Right atrium auricular region (tissue), 2 donors: ENCODE measurements around the gene SPTBN4. TPM values are rescaled to one million over a fixed set of nuclear protein-coding genes. Genes with fewer than 3 reads are reported as not detected.

ENCODE experiments used
- DNase-seq: peaks from one replicate; pipeline ENCODE4 v3.0.0-alpha.2; 2019; ENCODE audit warnings: low spot score
- H3K27ac ChIP-seq, 2 donors: fragments of 200-600 bp; sonication (generic); 1 replicate in 1 of 2; 2 replicates in 1 of 2; pipeline ENCODE4 v1.5.1; 2016 to 2019
- H3K27me3 ChIP-seq, 2 donors: fragments of 200-600 bp; sonication (generic); one replicate each; pipeline versions ENCODE4 v1.5.1 to v1.6.0; 2017 to 2019
- H3K36me3 ChIP-seq: fragments of 200-600 bp; sonication (generic); one replicate; pipeline ENCODE4 v1.5.1; 2016
- H3K4me1 ChIP-seq, 2 donors: fragments of 200-600 bp; sonication (generic); one replicate each; pipeline versions ENCODE4 v1.5.1 to v1.6.0; 2017 to 2019
- H3K4me3 ChIP-seq, 2 donors: fragments of 200-600 bp; sonication (generic); 1 replicate in 1 of 2; 2 replicates in 1 of 2; pipeline ENCODE4 v1.5.1; 2017 to 2019; ENCODE audit warnings: mild to moderate bottlenecking in 1 of 2, moderate library complexity in 1 of 2
- H3K9me3 ChIP-seq, 2 donors: fragments of 200-600 bp; sonication (generic); one replicate each; pipeline ENCODE4 v1.5.1; 2019
- total RNA-seq, 2 donors: library from RNA; depleted of rRNA; stranded (reverse); fragments of >200 nt; gene quantifications; one replicate each; pipeline ENCODE4 v1.1.0, GENCODE V29; 2016
- TF ChIP-seq, protein P1 (sequence below), 2 donors: fragments of 200-600 bp; sonication (generic); IDR thresholded peaks; one replicate each; pipeline ENCODE4 v1.5.1; 2019; ENCODE audit warnings: antibody characterized with exemption in 2 of 2

The SPTBN4 gene
- total RNA-seq, 2 donors from 2014 or later: 5.2 to 5.5 TPM

DNA sequence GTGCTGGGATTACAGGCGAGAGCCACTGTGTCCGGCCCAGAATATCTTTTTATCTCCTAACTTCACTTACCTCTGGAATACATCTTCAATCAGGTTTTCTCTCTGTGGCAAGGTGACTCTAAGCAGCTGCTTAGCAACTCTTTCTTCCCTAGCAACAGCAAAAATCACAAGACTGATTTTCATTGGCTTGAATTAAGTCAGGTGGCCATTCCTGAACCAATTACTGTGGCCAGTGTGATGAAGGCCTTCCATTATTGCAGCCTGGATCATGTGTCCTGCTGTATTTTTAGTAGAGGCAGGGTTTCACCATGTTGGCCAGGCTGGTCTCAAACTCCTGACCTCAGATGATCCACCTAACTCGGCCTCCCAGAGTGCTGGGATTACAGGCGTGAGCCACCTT lies 125.4 kb downstream of the SPTBN4 start:
- Histone ChIP-seq H3K4me1 (peaks cover 0 to 7% of the 10 kb centered on the region in 2 donors), H3K4me3 (no peak overlapping the region), H3K36me3 (no peaks in the 10 kb centered on the region), H3K27ac (no peak overlapping the region), H3K27me3 (no peaks in the 10 kb centered on the region), H3K9me3 (no peaks in the 10 kb centered on the region)
- TF ChIP-seq, protein P1, sequence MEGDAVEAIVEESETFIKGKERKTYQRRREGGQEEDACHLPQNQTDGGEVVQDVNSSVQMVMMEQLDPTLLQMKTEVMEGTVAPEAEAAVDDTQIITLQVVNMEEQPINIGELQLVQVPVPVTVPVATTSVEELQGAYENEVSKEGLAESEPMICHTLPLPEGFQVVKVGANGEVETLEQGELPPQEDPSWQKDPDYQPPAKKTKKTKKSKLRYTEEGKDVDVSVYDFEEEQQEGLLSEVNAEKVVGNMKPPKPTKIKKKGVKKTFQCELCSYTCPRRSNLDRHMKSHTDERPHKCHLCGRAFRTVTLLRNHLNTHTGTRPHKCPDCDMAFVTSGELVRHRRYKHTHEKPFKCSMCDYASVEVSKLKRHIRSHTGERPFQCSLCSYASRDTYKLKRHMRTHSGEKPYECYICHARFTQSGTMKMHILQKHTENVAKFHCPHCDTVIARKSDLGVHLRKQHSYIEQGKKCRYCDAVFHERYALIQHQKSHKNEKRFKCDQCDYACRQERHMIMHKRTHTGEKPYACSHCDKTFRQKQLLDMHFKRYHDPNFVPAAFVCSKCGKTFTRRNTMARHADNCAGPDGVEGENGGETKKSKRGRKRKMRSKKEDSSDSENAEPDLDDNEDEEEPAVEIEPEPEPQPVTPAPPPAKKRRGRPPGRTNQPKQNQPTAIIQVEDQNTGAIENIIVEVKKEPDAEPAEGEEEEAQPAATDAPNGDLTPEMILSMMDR (IDR thresholded peaks at IDR 0.05): no peak
- no peak for DNase-seq

DNA sequence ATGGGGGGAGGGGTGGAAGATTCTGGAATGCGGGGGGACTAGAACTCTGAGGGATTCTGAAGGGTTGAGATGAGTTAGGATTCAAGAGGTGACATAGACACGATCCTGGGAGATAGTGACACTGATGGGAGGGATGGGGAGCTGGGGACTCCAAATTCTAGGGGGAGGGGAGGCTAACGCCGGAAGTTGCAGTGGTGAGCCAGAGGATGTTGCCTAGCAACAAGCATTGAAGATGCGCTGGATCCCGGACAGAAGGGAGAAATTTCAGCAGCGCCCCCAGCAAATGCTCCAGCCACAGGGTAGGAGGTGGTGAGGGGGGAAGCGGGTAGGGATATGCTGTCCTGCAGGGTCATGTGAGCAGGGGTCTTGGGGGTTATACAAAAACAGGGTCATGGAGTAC lies 127.5 kb downstream of the SPTBN4 start:
- DNase-seq: no peak
- Histone ChIP-seq H3K4me3 (no peak overlapping the region), H3K9me3 (no peaks in the 10 kb centered on the region), H3K27ac (no peak overlapping the region), H3K4me1 (peaks cover 0 to 26% of the 10 kb centered on the region in 2 donors), H3K36me3 (no peaks in the 10 kb centered on the region), H3K27me3 (peaks cover 0 to 5% of the 10 kb centered on the region in 2 donors)
- TF ChIP-seq, protein P1 (IDR thresholded peaks at IDR 0.05): no peak

DNA sequence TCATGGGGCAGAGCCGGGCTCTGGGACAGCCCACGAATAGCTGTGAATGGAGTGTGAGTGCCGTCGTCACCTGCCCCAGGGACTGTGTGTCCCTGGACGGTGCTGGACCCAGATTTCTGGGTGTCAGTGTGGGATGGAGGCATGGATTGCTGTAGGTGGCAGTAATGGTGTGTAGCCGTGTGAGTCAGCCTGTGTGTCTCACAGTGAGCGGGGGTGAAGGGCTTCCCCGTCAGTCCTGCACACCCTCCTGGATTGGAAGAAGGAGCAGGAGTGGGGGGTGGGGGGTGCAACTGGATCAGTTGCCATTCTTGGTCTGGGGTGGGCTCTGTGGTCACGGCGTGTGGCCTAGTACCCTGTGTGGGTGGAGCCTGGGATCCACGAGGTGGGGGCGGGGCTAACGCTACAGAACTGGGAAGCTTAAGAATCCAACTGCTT lies 127.9 kb downstream of the SPTBN4 start:
- Histone ChIP-seq H3K36me3 (no peaks in the 10 kb centered on the region), H3K27ac (no peak overlapping the region), H3K9me3 (no peaks in the 10 kb centered on the region), H3K4me1 (peaks cover 0 to 31% of the 10 kb centered on the region in 2 donors), H3K27me3 (peaks cover 0 to 5% of the 10 kb centered on the region in 2 donors), H3K4me3 (no peak overlapping the region)
- TF ChIP-seq, protein P1 (IDR thresholded peaks at IDR 0.05): no peak
- DNase-seq: no peak

DNA sequence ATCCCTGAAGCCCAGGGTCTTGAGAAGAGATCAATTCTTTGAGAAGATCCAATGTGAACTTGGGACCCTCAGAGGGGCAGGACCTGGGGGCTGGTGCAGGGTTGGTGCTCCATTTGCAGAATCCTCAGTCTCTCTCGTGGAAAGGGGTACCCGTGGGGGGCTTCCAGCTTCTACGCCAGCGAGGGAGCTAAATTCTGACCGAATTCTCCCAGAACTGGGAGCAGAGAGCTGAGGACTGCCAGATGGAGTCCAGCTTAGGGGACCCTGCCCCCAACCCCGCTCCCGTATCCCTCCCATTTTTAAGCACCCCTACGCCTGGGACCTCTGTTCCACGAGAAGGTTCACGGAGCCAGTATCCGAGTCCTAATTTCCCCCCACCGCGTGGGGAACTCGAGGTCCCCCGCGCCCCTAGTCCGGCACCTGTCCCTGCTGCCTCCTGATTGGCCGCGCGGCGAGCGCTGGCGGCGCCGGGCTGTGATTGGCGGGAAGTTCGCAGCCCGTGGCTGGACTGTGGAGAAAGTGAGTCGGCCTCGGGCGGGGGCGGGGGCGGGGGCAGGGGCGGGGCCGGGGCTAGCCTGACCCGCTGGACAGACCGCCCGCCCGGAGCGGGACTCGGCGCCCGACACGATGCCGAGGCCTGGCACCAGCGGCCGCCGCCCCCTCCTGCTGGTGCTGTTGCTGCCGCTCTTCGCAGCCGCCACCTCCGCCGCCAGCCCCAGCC lies 130.0 kb downstream of the SPTBN4 start:
- peaks cover 5% of the 10 kb centered on the region in 2 donors for H3K27me3 ChIP-seq
- H3K9me3 ChIP-seq: no peaks in the 10 kb centered on the region
- DNase-seq: no peak
- no peak overlapping the region for H3K27ac ChIP-seq
- TF ChIP-seq, protein P1 (IDR thresholded peaks at IDR 0.05): no peak
- no peaks in the 10 kb centered on the region for H3K36me3 ChIP-seq
- peaks cover 0 to 49% of the 10 kb centered on the region in 2 donors for H3K4me1 ChIP-seq
- peak overlapping the region in 1 of 2 donors; percentile 40 for H3K4me3 ChIP-seq

DNA sequence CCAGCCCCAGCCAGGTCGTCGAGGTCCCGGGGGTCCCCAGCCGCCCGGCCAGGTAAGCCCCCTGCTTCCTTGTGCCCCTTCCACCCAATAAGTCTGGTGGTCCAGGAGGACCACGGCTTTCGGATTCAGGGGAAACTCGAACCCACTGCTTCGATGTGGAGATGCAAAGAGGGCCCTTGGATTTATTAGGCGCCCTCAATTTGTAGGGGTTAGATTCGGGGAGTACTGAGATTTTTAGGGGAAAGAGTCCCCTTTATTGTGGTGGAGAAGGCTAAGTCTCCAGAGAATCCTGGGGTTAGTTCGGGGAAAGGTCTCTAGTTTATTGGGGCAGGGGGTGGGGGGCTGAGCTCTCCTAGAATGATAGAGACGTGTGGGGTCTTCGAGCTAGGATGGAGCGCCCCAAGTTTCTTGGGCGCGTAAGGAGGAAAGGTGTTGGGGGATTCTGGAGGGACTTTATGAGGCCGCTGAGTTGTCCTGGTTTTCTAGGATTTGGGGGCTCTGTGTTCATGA lies 130.6 kb downstream of the SPTBN4 start:
- no peak overlapping the region for H3K27ac ChIP-seq
- no peaks in the 10 kb centered on the region for H3K36me3 ChIP-seq
- H3K27me3 ChIP-seq: peaks cover 5% of the 10 kb centered on the region in 2 donors
- H3K9me3 ChIP-seq: no peaks in the 10 kb centered on the region
- H3K4me1 ChIP-seq: peaks cover 0 to 55% of the 10 kb centered on the region in 2 donors
- TF ChIP-seq, protein P1 (IDR thresholded peaks at IDR 0.05): no peak
- DNase-seq: no peak
- peak overlapping the region in 1 of 2 donors; percentile 40 for H3K4me3 ChIP-seq
